HG02642 (cell line): Measurements from ENCODE around the gene RCAN1.
"Not testable (repeated sequence)": the region's sequence is repeated elsewhere in the genome, so short reads cannot be mapped to it uniquely, and the experiment has no call there.

Experiments
- ATAC-seq: cut with Tn5 transposase; IDR thresholded peaks from one replicate; pipeline ENCODE4 v1.9.1; 2021; ENCODE audit warnings: mild to moderate bottlenecking; ENCODE audit not compliant: unreplicated experiment, poor library complexity

RCAN1 gene

GRCh38 chr21:34498623-34499022, 116.3 kb downstream of the RCAN1 start:
- no peak for ATAC-seq

GRCh38 chr21:34483854-34484253, 131.1 kb downstream of the RCAN1 start:
- not testable (repeated sequence) for ATAC-seq

- ATAC-seq: not testable (repeated sequence)
These were observed 131.5 kb downstream of the RCAN1 start for GRCh38 chr21:34483435-34483834.

GRCh38 chr21:34467333-34467732, 147.6 kb downstream of the RCAN1 start:
- ATAC-seq: not testable (repeated sequence)
